K562 (cell line): ENCODE measurements around the gene KISS1R. TPM values are rescaled to one million over a fixed set of nuclear protein-coding genes. Genes with fewer than 3 reads are reported as not detected.
A peak's percentile ranks its signal among the peaks of the same experiment; 100 is the strongest.

ENCODE experiments used
- ATAC-seq: fragments of 200-7000 bp; cut with Tn5 transposase; 3 replicates; pipeline ENCODE4 v1.9.1; 2020; ENCODE audit warnings: moderate library complexity
- BruUV-seq: library from RNA; stranded (reverse); fragments of 400-500 nt; replicated peaks from 2 replicates; lab custom pipeline; 2021; lab: Mats Ljungman, UMichigan
- CTCF ChIA-PET: fragments of 300-600 bp; formaldehyde crosslinking; extraction: SDS; loops from one replicate; lab custom pipeline; 2021; ENCODE audit warnings: low intra/inter-chr PET ratio; lab: Yijun Ruan, JAX
- POLR2A ChIA-PET: fragments of 300-600, 350-650 bp; sonication (Branson Sonifier 250); formaldehyde crosslinking; extraction: SDS; loops from one replicate; lab custom pipeline; 2021; ENCODE audit warnings: antibody characterized with exemption, inconsistent platforms; lab: Yijun Ruan, JAX
- DNase-seq, 4 experiments: peaks; one replicate each; pipeline versions ENCODE4 v3.0.0 to v3.0.0-alpha.2; 2011 to 2018; ENCODE audit warnings: low spot score in 3 of 4, mixed read lengths in 3 of 4; ENCODE audit errors: extremely low read depth in 1 of 4
- FAIRE-seq: peaks from 2 replicates; lab custom pipeline; 2011; peaks lifted over from hg19 to GRCh38; lab: Jason Lieb, UNC
- H2AFZ ChIP-seq: 2 replicates; pipeline ENCODE4 v1.6.0; 2011; ENCODE audit warnings: low read depth, low read length, control low read depth, inconsistent platforms
- H3K27ac ChIP-seq: fragments of 200-600 bp; 3 replicates; pipeline ENCODE4 v1.8.0; 2011; ENCODE audit warnings: low read depth, mild to moderate bottlenecking, control low read depth, inconsistent platforms, low read length, moderate library complexity, mixed read lengths; ENCODE audit errors: extremely low read depth
- H3K27me3 ChIP-seq, 2 experiments: fragments of 300-600 bp in 1 of 2; 2 replicates in 1 of 2; 3 replicates in 1 of 2; pipeline versions ENCODE4 v1.6.0 to v1.8.0; 2011; ENCODE audit warnings: inconsistent platforms in 2 of 2, low read length in 2 of 2, mild to moderate bottlenecking in 1 of 2, mixed read lengths in 1 of 2, moderate library complexity in 1 of 2; ENCODE audit not compliant: control insufficient read depth in 2 of 2, insufficient read depth in 2 of 2
- H3K36me3 ChIP-seq: fragments of 300-600 bp; 3 replicates; pipeline ENCODE4 v1.8.0; 2011; ENCODE audit warnings: mild to moderate bottlenecking, low read length, inconsistent platforms; ENCODE audit not compliant: control insufficient read depth, insufficient read depth
- H3K4me1 ChIP-seq, 2 experiments: fragments of 200-600 bp in 1 of 2; replicated peaks in 1 of 2; 2 replicates in 1 of 2; 3 replicates in 1 of 2; pipeline versions ENCODE4 v1.5.1 to v1.8.0; 2011; ENCODE audit warnings: inconsistent platforms in 2 of 2, low read length in 2 of 2, mild to moderate bottlenecking in 1 of 2, mixed read lengths in 1 of 2, moderate library complexity in 1 of 2; ENCODE audit not compliant: control insufficient read depth in 2 of 2, insufficient read depth in 2 of 2
- H3K4me2 ChIP-seq: 2 replicates; pipeline ENCODE4 v1.6.1; 2011; ENCODE audit warnings: low read length, control low read depth, inconsistent platforms, mixed read lengths; ENCODE audit not compliant: insufficient read depth
- H3K4me3 ChIP-seq: fragments of 200-600 bp; sonication (generic), shearing (Covaris generic); 2 replicates; pipeline ENCODE4 v1.5.1; 2016; ENCODE audit warnings: control low read depth, inconsistent platforms
- H3K79me2 ChIP-seq: fragments of 200-600 bp; 3 replicates; pipeline ENCODE4 v1.8.0; 2011; ENCODE audit warnings: low read length, inconsistent platforms; ENCODE audit not compliant: control insufficient read depth, insufficient read depth
- H3K9ac ChIP-seq, 2 experiments: 2 replicates each; pipeline versions ENCODE4 v1.6.0 to v1.6.1; 2011; ENCODE audit warnings: low read depth in 2 of 2, low read length in 2 of 2, control low read depth in 1 of 2, inconsistent platforms in 1 of 2, mild to moderate bottlenecking in 1 of 2, mixed read lengths in 1 of 2; ENCODE audit not compliant: insufficient read depth in 1 of 2
- H3K9me1 ChIP-seq: one replicate; pipeline ENCODE4 v1.6.0; 2011; ENCODE audit warnings: inconsistent platforms, mild to moderate bottlenecking, low read length, moderate library complexity; ENCODE audit not compliant: control insufficient read depth, insufficient read depth
- H3K9me3 ChIP-seq: replicated peaks from 2 replicates; pipeline ENCODE4 v1.5.1; 2011; ENCODE audit warnings: low read depth, low read length, inconsistent platforms; ENCODE audit not compliant: control insufficient read depth, insufficient read depth
- H4K20me1 ChIP-seq: replicated peaks from 2 replicates; pipeline ENCODE4 v1.6.1; 2011; ENCODE audit warnings: low read length, inconsistent platforms, mixed read lengths; ENCODE audit not compliant: control insufficient read depth, insufficient read depth
- CHD4 ChIP-seq: fragments of 200-600 bp; sonication (generic); IDR thresholded peaks from 3 replicates; pipeline ENCODE4 v1.6.1; 2012; ENCODE audit warnings: low read depth, mild to moderate bottlenecking, mixed read lengths, low read length, inconsistent platforms; ENCODE audit not compliant: insufficient read depth, insufficient replicate concordance, poor library complexity, severe bottlenecking
- GTF3C2 ChIP-seq: IDR thresholded peaks from 3 replicates; pipeline ENCODE4 v1.6.1; 2011; ENCODE audit warnings: borderline replicate concordance, mild to moderate bottlenecking, moderate library complexity; ENCODE audit not compliant: insufficient read length; ENCODE audit errors: extremely low read depth
- KDM1A ChIP-seq, 2 experiments: fragments of 450-650 bp; IDR thresholded peaks; 2 replicates each; pipeline ENCODE4 v1.6.1; 2016; ENCODE audit warnings: mild to moderate bottlenecking in 2 of 2
- MYNN ChIP-seq, 2 experiments: sonication (generic); formaldehyde crosslinking in 1 of 2; IDR thresholded peaks; 2 replicates each; pipeline versions ENCODE4 v1.5.0 to v1.6.1; 2016 to 2020; ENCODE audit warnings: antibody characterized with exemption in 1 of 2, missing genetic modification reagents in 1 of 2
- STAT5A ChIP-seq: IDR thresholded peaks from 2 replicates; pipeline ENCODE4 v1.6.1; 2012; ENCODE audit warnings: low read length, inconsistent platforms, borderline replicate concordance
- ZKSCAN8 ChIP-seq: fragments of 200-800 bp; sonication (Bioruptor generic); IDR thresholded peaks from 2 replicates; pipeline ENCODE4 v1.6.1; 2016; ENCODE audit warnings: missing genetic modification characterization, missing compliant biosample characterization
- ZSCAN29 ChIP-seq: fragments of 450-650 bp; IDR thresholded peaks from 2 replicates; pipeline ENCODE4 v1.6.1; 2017
- WGBS: fragments of 100-300 bp; shearing (Covaris generic); methylation state at CpG from one replicate; pipeline ENCODE4 v1.1.6; 2016; ENCODE audit warnings: low coverage, mixed read lengths; ENCODE audit not compliant: insufficient coverage; ENCODE audit errors: missing lambda C conversion rate; 5-methylcytosine and 5-hydroxymethylcytosine counted together
- in situ Hi-C: fragments of 300-500 bp; cut with MboI; formaldehyde crosslinking; loops from 4 replicates; pipeline ENCODE4 v1.15.0; 2018; ENCODE audit warnings: inconsistent platforms, mixed read lengths
- intact Hi-C: fragments of 100-400 bp; cut with micrococcal nuclease; formaldehyde crosslinking; loops from 2 replicates; pipeline ENCODE4 v1.14.2; 2022
- polyA plus RNA-seq, 8 experiments: library from polyadenylated mRNA; depleted of rRNA in 4 of 8; stranded (reverse) in 5 of 8; unstranded in 3 of 8; fragments of >200 nt; fragmentation: Nextera tagmentation in 2 of 8; fragmentation: Illumina TruSeq in 1 of 8; extraction: Ambion mirVana in 2 of 8; extraction: Trizol in 1 of 8; gene quantifications; 2 replicates each; pipeline versions ENCODE4 v1.2.1 to v1.2.3, GENCODE V29; 2011 to 2014; ENCODE audit warnings: inconsistent platforms in 1 of 8, missing spikeins in 1 of 8
- total RNA-seq, 7 experiments: library from RNA; depleted of rRNA in 6 of 7; stranded (reverse); fragments of >200 nt in 6 of 7; fragmentation: Illumina TruSeq in 2 of 7; extraction: Trizol in 2 of 7; gene quantifications; 2 replicates each; pipeline versions ENCODE4 v1.2.1 to v1.2.3, GENCODE V29; 2011 to 2021; ENCODE audit warnings: low replicate concordance in 1 of 7

KISS1R gene
- total and polyA plus RNA-seq, 9 of the 15 experiments (the other 6 are each of a cell fraction or from before 2014, with no cell fraction given), result 0.37 to 39.4 (median 2.0) TPM

GRCh38 chr19:896999-897398 is 20.1 kb upstream of the KISS1R start:
- Histone ChIP-seq H2AFZ (no peak overlapping the region), H3K27ac (no peak overlapping the region), H4K20me1 (peaks cover 11% of the 10 kb centered on the region), H3K4me3 (no peak overlapping the region), H3K79me2 (peaks cover 27% of the 10 kb centered on the region), H3K9me3 (no peaks in the 10 kb centered on the region), H3K4me1 (peaks cover 22 to 65% of the 10 kb centered on the region in 2 experiments), H3K9ac (peak overlapping the region in 1 of 2 experiments; percentile 7; a peak in 1 of 4 replicates), H3K4me2 (no peak overlapping the region), H3K9me1 (peaks cover 5% of the 10 kb centered on the region), H3K27me3 (no peaks in the 10 kb centered on the region), H3K36me3 (peaks cover 44% of the 10 kb centered on the region; the same call in 2 of the 3 replicates)
- WGBS, result 98% methylated on average over 9 of the region's 11 CpGs
- DNase-seq (no peak), ATAC-seq (no peak), FAIRE-seq (no peak)
- TF ChIP-seq ZSCAN29 (no peak), ZKSCAN8 (no peak), STAT5A (no peak), MYNN (IDR thresholded peaks at IDR 0.05) (peak; percentile 93), MYNN (CRISPR knock-in tag; IDR thresholded peaks at IDR 0.05) (no peak; the same call in 1 of the 2 replicates), GTF3C2 (no peak), KDM1A (IDR thresholded peaks at IDR 0.05) (no peak), CHD4 (no peak)
- in situ Hi-C loops (no loop called here), intact Hi-C loops (no loop called here)
- no TSS peak for BruUV-seq
- POLR2A ChIA-PET, result interaction anchor here (0.9 to 2.4 kb wide), 2 partner anchors 11 to 16 kb away, joined by 3 to 21 read pairs; no protein-coding TSS in a partner anchor
- CTCF ChIA-PET, result no interaction called here
